HUES6 (cell line): Measurements from ENCODE around the gene ZNF644.
"Not testable (repeated sequence)": the region's sequence is repeated elsewhere in the genome, so short reads cannot be mapped to it uniquely, and the experiment has no call there.

Experiments
- H3K27ac ChIP-seq: 2 replicates; pipeline ENCODE4 v1.7.0; 2013; ENCODE audit warnings: low read depth, mild to moderate bottlenecking, low read length, inconsistent platforms
- H3K27me3 ChIP-seq: 2 replicates; pipeline ENCODE4 v1.6.1; 2013; ENCODE audit warnings: low read length; ENCODE audit not compliant: control insufficient read depth, insufficient read depth
- H3K36me3 ChIP-seq: 2 replicates; pipeline ENCODE4 v1.6.1; 2013; ENCODE audit warnings: low read length; ENCODE audit not compliant: control insufficient read depth, insufficient read depth
- H3K4me1 ChIP-seq: 2 replicates; pipeline ENCODE4 v1.6.1; 2013; ENCODE audit warnings: low read length; ENCODE audit not compliant: control insufficient read depth, insufficient read depth
- H3K4me3 ChIP-seq: 2 replicates; pipeline ENCODE4 v1.5.1; 2013; ENCODE audit warnings: low read depth, low read length
- H3K9ac ChIP-seq: one replicate; pipeline ENCODE4 v1.6.1; 2013; ENCODE audit warnings: mild to moderate bottlenecking, low read length
- H3K9me3 ChIP-seq: 2 replicates; pipeline ENCODE4 v1.6.1; 2013; ENCODE audit warnings: low read depth, low read length; ENCODE audit not compliant: control insufficient read depth, insufficient read depth

Gene ZNF644

DNA sequence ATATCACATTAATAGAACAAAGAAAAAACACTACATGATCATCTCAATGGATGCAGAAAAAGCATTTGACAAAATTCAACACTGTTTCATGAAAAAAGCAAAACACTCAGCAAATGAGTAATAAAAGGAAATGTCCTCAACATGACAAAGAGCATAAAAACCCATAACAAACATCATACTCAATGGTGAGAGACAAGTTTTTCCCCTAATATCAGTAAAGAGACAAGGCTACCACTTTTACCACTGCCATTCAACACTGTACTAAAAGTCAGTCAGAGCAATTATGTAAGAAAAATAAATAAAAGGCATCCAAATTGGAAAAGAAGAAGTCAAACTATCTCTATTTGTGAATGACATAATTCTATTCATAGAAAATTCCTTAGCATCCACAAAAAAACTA lies 64.3 kb downstream of the ZNF644 start:
- Histone ChIP-seq H3K4me1 (peaks cover 13% of the 10 kb centered on the region; the same call in 1 of the 2 replicates), H3K36me3 (peaks cover 17% of the 10 kb centered on the region), H3K9ac (no peak overlapping the region), H3K9me3 (no peaks in the 10 kb centered on the region; the same call in 1 of the 2 replicates), H3K27me3 (no peaks in the 10 kb centered on the region), H3K27ac (no peak overlapping the region), H3K4me3 (no peak overlapping the region)

DNA sequence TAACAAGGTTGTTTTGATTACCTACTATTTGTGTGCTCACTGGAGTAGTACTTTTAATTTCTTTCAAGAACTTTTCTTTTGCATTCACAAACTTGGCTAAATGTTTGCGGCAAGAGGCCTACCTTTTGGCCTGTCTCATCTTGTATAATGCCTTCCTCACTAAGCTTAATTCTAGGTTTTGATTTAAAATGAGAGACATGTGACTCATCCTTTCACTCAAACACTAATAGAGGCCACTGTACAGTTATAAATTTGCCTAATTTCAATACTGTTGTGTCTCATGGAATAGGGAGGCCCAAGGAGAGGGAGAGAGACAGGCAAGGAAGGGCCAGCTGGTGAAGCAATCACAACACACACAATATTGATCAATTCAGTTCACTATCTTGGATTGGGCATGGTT lies 66.1 kb downstream of the ZNF644 start:
- Histone ChIP-seq H3K27me3 (no peaks in the 10 kb centered on the region), H3K36me3 (peaks cover 17% of the 10 kb centered on the region), H3K4me1 (peaks cover 26% of the 10 kb centered on the region; the same call in 1 of the 2 replicates), H3K9me3 (no peaks in the 10 kb centered on the region; the same call in 1 of the 2 replicates), H3K9ac (no peak overlapping the region), H3K27ac (no peak overlapping the region), H3K4me3 (no peak overlapping the region)

DNA sequence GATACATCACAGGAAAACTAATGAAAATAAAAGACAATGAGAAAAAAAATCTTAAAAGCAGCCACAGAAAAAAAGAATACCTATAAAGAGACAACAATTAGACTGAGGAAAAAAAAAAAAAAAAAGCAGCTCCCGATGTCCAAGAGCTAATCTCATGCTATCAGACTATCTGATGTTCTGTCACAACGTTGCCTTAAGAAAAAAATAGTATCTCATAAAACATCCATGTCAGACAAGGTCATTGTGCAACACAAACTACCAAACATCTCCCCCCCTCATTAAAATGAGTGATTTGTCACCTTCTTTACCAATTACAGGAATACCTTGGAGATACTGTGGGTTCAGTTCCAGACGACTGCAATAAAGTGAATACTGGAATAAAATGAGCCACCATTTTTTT lies 68.9 kb downstream of the ZNF644 start:
- H3K4me1 ChIP-seq = peaks cover 25% of the 10 kb centered on the region
- peaks cover 15% of the 10 kb centered on the region for H3K36me3 ChIP-seq
- H3K27ac ChIP-seq = no peak overlapping the region
- no peak overlapping the region for H3K4me3 ChIP-seq
- no peak overlapping the region for H3K9ac ChIP-seq
- no peaks in the 10 kb centered on the region for H3K27me3 ChIP-seq
- H3K9me3 ChIP-seq = no peaks in the 10 kb centered on the region; the same call in 1 of the 2 replicates

- Histone ChIP-seq H3K27me3 (no peaks in the 10 kb centered on the region), H3K36me3 (peaks cover 11% of the 10 kb centered on the region), H3K4me1 (peaks cover 18% of the 10 kb centered on the region), H3K9ac (no peak overlapping the region), H3K27ac (no peak overlapping the region), H3K4me3 (no peak overlapping the region), H3K9me3 (no peaks in the 10 kb centered on the region; the same call in 1 of the 2 replicates)
Measured at GRCh38 chr1:90951009-90951408, 70.8 kb downstream of the ZNF644 start.

- Histone ChIP-seq H3K4me3 (no peak overlapping the region), H3K9ac (no peak overlapping the region), H3K36me3 (no peaks in the 10 kb centered on the region; the same call in 1 of the 2 replicates), H3K27ac (no peak overlapping the region), H3K27me3 (no peaks in the 10 kb centered on the region), H3K4me1 (peaks cover 18% of the 10 kb centered on the region), H3K9me3 (no peaks in the 10 kb centered on the region)
Measured at GRCh38 chr1:90948301-90948700, 73.5 kb downstream of the ZNF644 start.

DNA sequence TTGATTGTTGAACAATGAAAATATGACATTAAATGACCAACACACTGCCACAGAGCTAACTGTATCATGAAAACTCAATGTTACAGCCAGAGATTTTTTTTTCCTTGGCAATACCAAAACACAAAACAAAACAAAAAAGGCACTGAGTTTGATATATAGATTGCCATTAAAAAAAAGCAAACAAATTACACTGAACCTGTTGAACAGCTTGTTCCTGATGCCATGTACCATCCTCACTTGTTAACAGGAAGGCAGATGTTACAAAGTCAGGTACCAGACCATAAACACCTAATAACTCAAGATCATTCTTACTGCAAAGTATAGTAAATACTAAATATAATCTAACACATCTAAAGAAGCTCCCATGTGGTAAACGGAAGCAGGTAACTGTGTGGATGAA lies 75.2 kb downstream of the ZNF644 start:
- Histone ChIP-seq H3K4me3 (no peak overlapping the region), H3K27me3 (no peaks in the 10 kb centered on the region), H3K9ac (no peak overlapping the region), H3K4me1 (peaks cover 12% of the 10 kb centered on the region), H3K36me3 (peaks cover under 1% of the 10 kb centered on the region; the same call in 1 of the 2 replicates), H3K9me3 (no peaks in the 10 kb centered on the region), H3K27ac (no peak overlapping the region)

- Histone ChIP-seq H3K4me1 (peaks cover 5% of the 10 kb centered on the region; the same call in 1 of the 2 replicates), H3K27me3 (no peaks in the 10 kb centered on the region), H3K27ac (no peak overlapping the region), H3K9ac (no peak overlapping the region), H3K4me3 (no peak overlapping the region), H3K9me3 (no peaks in the 10 kb centered on the region), H3K36me3 (peaks cover 14% of the 10 kb centered on the region)
Measured at GRCh38 chr1:90945287-90945686, 76.5 kb downstream of the ZNF644 start.

GRCh38 chr1:90943966-90944365 lies 77.9 kb downstream of the ZNF644 start:
- no peaks in the 10 kb centered on the region for H3K9me3 ChIP-seq
- H3K4me1 ChIP-seq = peaks cover 5% of the 10 kb centered on the region; the same call in 1 of the 2 replicates
- H3K4me3 ChIP-seq = no peak overlapping the region
- no peak overlapping the region for H3K27ac ChIP-seq
- H3K36me3 ChIP-seq = peaks cover 28% of the 10 kb centered on the region
- no peak overlapping the region for H3K9ac ChIP-seq
- no peaks in the 10 kb centered on the region for H3K27me3 ChIP-seq

DNA sequence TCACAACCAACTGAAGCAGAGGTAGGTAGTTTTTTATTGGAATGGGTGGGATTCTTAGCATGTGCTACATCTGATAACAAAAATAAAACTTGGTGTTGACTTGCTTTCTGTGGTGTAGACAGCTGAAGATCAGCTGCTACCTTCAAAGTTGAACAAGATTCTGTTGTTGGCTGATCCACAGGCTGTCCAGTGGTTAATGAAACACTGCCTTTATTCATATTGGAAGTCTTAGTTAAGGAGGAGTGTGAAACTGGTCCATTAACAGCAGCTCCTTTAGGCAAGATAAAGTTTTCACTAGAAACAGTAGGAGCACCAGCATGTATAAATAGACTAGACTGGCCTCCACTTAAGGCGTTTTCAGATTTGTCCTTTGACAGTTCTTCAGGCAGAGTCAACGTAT lies 81.1 kb downstream of the ZNF644 start:
- Histone ChIP-seq H3K27me3 (no peaks in the 10 kb centered on the region), H3K9me3 (no peaks in the 10 kb centered on the region), H3K4me1 (peaks cover 6% of the 10 kb centered on the region; the same call in 1 of the 2 replicates), H3K27ac (no peak overlapping the region), H3K4me3 (no peak overlapping the region), H3K36me3 (peaks cover 40% of the 10 kb centered on the region), H3K9ac (no peak overlapping the region)

- H3K9me3 ChIP-seq = no peaks in the 10 kb centered on the region
- H3K4me1 ChIP-seq = peaks cover 6% of the 10 kb centered on the region; the same call in 1 of the 2 replicates
- H3K9ac ChIP-seq = no peak overlapping the region
- H3K4me3 ChIP-seq = no peak overlapping the region
- H3K27ac ChIP-seq = no peak overlapping the region
- H3K36me3 ChIP-seq = peaks cover 40% of the 10 kb centered on the region
- H3K27me3 ChIP-seq = no peaks in the 10 kb centered on the region
Measured at GRCh38 chr1:90936731-90937130, 85.1 kb downstream of the ZNF644 start.

GRCh38 chr1:90936061-90936460 lies 85.8 kb downstream of the ZNF644 start:
- Histone ChIP-seq H3K9me3 (no peaks in the 10 kb centered on the region), H3K4me1 (peaks cover 6% of the 10 kb centered on the region; the same call in 1 of the 2 replicates), H3K4me3 (no peak overlapping the region), H3K27me3 (no peaks in the 10 kb centered on the region), H3K27ac (no peak overlapping the region), H3K9ac (no peak overlapping the region), H3K36me3 (peaks cover 34% of the 10 kb centered on the region)

GRCh38 chr1:90928231-90928630 lies 93.6 kb downstream of the ZNF644 start:
- not testable (repeated sequence) for H3K9ac ChIP-seq, H3K27ac ChIP-seq, H3K9me3 ChIP-seq, H3K27me3 ChIP-seq, H3K36me3 ChIP-seq, H3K4me3 ChIP-seq
- peaks cover 42% of the 10 kb centered on the region for H3K4me1 ChIP-seq
